Measurements from ENCODE around the gene MT3.

GRCh38 chr16:56630134-56630533, 40.8 kb downstream of the MT3 start:
- no peak for TF ChIP-seq YY1 (IDR thresholded peaks at IDR 0.05; ENCODE audit: insufficient read depth, insufficient read length)
- no peak for TF ChIP-seq SUZ12 (IDR thresholded peaks at IDR 0.05; ENCODE audit: extremely low read depth, insufficient read depth, insufficient read length)

All from NT2/D1 (cell line).